Gastrocnemius medialis (tissue), 4 donors: ENCODE data around the gene TCF4. TPM values are rescaled to one million over a fixed set of nuclear protein-coding genes. Genes with fewer than 3 reads are reported as not detected.

ENCODE experiments used
- ATAC-seq, 2 donors: fragments of 150-250 bp; one replicate each; pipeline ENCODE4 v1.9.1; 2016
- DNase-seq, 2 donors: peaks; one replicate each; pipeline ENCODE4 v3.0.0-alpha.2; 2019
- H3K27ac ChIP-seq, 4 donors: fragments of 200-600 bp; sonication (generic); 1 replicate in 1 of 4; 2 replicates in 3 of 4; pipeline ENCODE4 v1.5.1; 2016 to 2018; ENCODE audit warnings: mild to moderate bottlenecking in 2 of 4, moderate library complexity in 1 of 4
- H3K27me3 ChIP-seq, 3 donors: fragments of 200-600 bp; sonication (generic) in 2 of 3; 1 replicate in 1 of 3; 2 replicates in 2 of 3; pipeline versions ENCODE4 v1.5.1 to v1.6.0; 2016 to 2019; ENCODE audit warnings: mild to moderate bottlenecking in 1 of 3, moderate library complexity in 1 of 3
- H3K36me3 ChIP-seq, 2 donors: fragments of 200-600 bp; sonication (generic) in 1 of 2; one replicate each; pipeline ENCODE4 v1.5.1; 2017 to 2018
- H3K4me1 ChIP-seq, 2 donors: fragments of 200-600 bp; sonication (generic) in 1 of 2; one replicate each; pipeline ENCODE4 v1.5.1; 2016 to 2017; ENCODE audit warnings: mild to moderate bottlenecking in 2 of 2
- H3K4me3 ChIP-seq, 4 donors: fragments of 200-600 bp; sonication (generic) in 3 of 4; 1 replicate in 1 of 4; 2 replicates in 3 of 4; pipeline ENCODE4 v1.5.1; 2016 to 2019; ENCODE audit warnings: mild to moderate bottlenecking in 2 of 4
- H3K9me3 ChIP-seq, 3 donors: fragments of 200-600 bp; sonication (generic) in 2 of 3; 1 replicate in 1 of 3; 2 replicates in 2 of 3; pipeline ENCODE4 v1.5.1; 2016 to 2019
- CTCF ChIP-seq, 5 experiments: fragments of 450-650 bp in 3 of 5; fragments of 200-600 bp in 2 of 5; sonication (generic) in 2 of 5; IDR thresholded peaks in 4 of 5; conservative IDR thresholded peaks in 1 of 5; 1 replicate in 4 of 5; 2 replicates in 1 of 5; pipeline ENCODE4 v1.5.1; 2016 to 2019; ENCODE audit warnings: antibody characterized with exemption in 5 of 5, mild to moderate bottlenecking in 3 of 5, moderate library complexity in 3 of 5
- POLR2A ChIP-seq, 2 donors: fragments of 450-650 bp; IDR thresholded peaks; one replicate each; pipeline ENCODE4 v1.6.1; 2017; ENCODE audit warnings: antibody characterized with exemption in 2 of 2, mild to moderate bottlenecking in 2 of 2, moderate library complexity in 2 of 2
- in situ Hi-C, 4 donors: fragments of 200-750 bp; cut with MboI; loops; one replicate each; pipeline versions ENCODE4 v1.15.0 to v1.8.0; 2017; ENCODE audit warnings: low sequenced_read_pairs in 4 of 4
- intact Hi-C: fragments of 100-400 bp; cut with DNase I; formaldehyde crosslinking; loops from one replicate; pipeline ENCODE4 v1.15.1; 2023; ENCODE audit warnings: low total_unique reads
- total RNA-seq, 4 donors: library from RNA; depleted of rRNA; stranded (reverse); fragments of >200 nt; gene quantifications; one replicate each; pipeline versions ENCODE4 v1.1.0 to v1.2.3, GENCODE V29; 2016

The TCF4 gene
- total RNA-seq, 4 donors from 2014 or later, result 40.3 to 60.6 (median 53.6) TPM

GRCh38 chr18:55419947-55420664, 167.9 kb downstream of the TCF4 start:
- Histone ChIP-seq H3K4me1 (peaks cover 48% of the 10 kb centered on the region in 2 donors), H3K27me3 (no peaks in the 10 kb centered on the region), H3K9me3 (no peaks in the 10 kb centered on the region), H3K4me3 (peak overlapping the region; percentile 50 to 52 (median 52)), H3K27ac (peak overlapping the region; percentile 73 to 92 (median 89)), H3K36me3 (no peaks in the 10 kb centered on the region)
- ATAC-seq (peak in 1 of 2 donors; percentile 21), DNase-seq (no peak)
- intact Hi-C loops, result loop anchor here (1.0 to 5.0 kb wide), 7 partner anchors 15 to 1157 kb away; partner anchors contain the start of gene TCF4
- in situ Hi-C loops, result loop anchor here (5.0 to 25.0 kb wide), 9 partner anchors 98 to 1155 kb away; partner anchors contain the start of gene TCF4 (in 2 of the 4)
- TF ChIP-seq CTCF (IDR thresholded peaks at IDR 0.05 in 4 of 5, conservative IDR thresholded peaks at IDR 0.05 in 1 of 5) (no peak), POLR2A (IDR thresholded peaks at IDR 0.05) (peak in 1 of 2 donors; percentile 30)

- H3K27ac ChIP-seq, result peak overlapping the region; percentile 73 to 92 (median 89)
- ATAC-seq (no peak), DNase-seq (peak in 1 of 2 donors; percentile 16)
- TF ChIP-seq POLR2A (IDR thresholded peaks at IDR 0.05), result no peak
- TF ChIP-seq CTCF (IDR thresholded peaks at IDR 0.05 in 4 of 5, conservative IDR thresholded peaks at IDR 0.05 in 1 of 5), result no peak
- H3K9me3 ChIP-seq, result no peaks in the 10 kb centered on the region
- intact Hi-C loops, result loop anchor here (5.0 kb wide), 2 partner anchors 182 to 1158 kb away; no protein-coding TSS in a partner anchor
- peak overlapping the region; percentile 50 to 52 (median 52) for H3K4me3 ChIP-seq
- H3K4me1 ChIP-seq, result peaks cover 55 to 56% of the 10 kb centered on the region in 2 donors
- in situ Hi-C loops, result loop anchor here (5.0 to 25.0 kb wide), 8 partner anchors 97 to 1155 kb away; no protein-coding TSS in a partner anchor
- H3K27me3 ChIP-seq, result no peaks in the 10 kb centered on the region
- no peaks in the 10 kb centered on the region for H3K36me3 ChIP-seq
Measured at GRCh38 chr18:55419132-55419946, 168.7 kb downstream of the TCF4 start.

- H3K36me3 ChIP-seq, result no peaks in the 10 kb centered on the region
- H3K9me3 ChIP-seq, result no peaks in the 10 kb centered on the region
- peaks cover 60 to 65% of the 10 kb centered on the region in 2 donors for H3K4me1 ChIP-seq
- ATAC-seq (no peak), DNase-seq (no peak)
- in situ Hi-C loops, result loop anchor here (5.0 to 25.0 kb wide), 8 partner anchors 96 to 1156 kb away; no protein-coding TSS in a partner anchor
- no peak for TF ChIP-seq CTCF (IDR thresholded peaks at IDR 0.05 in 4 of 5, conservative IDR thresholded peaks at IDR 0.05 in 1 of 5)
- no peak for TF ChIP-seq POLR2A (IDR thresholded peaks at IDR 0.05)
- H3K4me3 ChIP-seq, result no peak overlapping the region
- H3K27ac ChIP-seq, result peak overlapping the region; percentile 73 to 92 (median 89)
- intact Hi-C loops, result loop anchor here (5.0 kb wide), 2 partner anchors 181 to 1159 kb away; no protein-coding TSS in a partner anchor
- H3K27me3 ChIP-seq, result no peaks in the 10 kb centered on the region
Measured at GRCh38 chr18:55418439-55418838, 169.6 kb downstream of the TCF4 start.

- H3K9me3 ChIP-seq, result no peaks in the 10 kb centered on the region
- DNase-seq (no peak), ATAC-seq (no peak)
- in situ Hi-C loops, result loop anchor here (5.0 to 25.0 kb wide), 8 partner anchors 94 to 1158 kb away; no protein-coding TSS in a partner anchor
- H3K27ac ChIP-seq, result peak overlapping the region; percentile 73 to 92 (median 89)
- intact Hi-C loops, result loop anchor here (5.0 kb wide), 2 partner anchors 179 to 1161 kb away; no protein-coding TSS in a partner anchor
- H3K36me3 ChIP-seq, result no peaks in the 10 kb centered on the region
- H3K4me3 ChIP-seq, result peak overlapping the region in 1 of 4 donors; percentile 8
- H3K4me1 ChIP-seq, result peaks cover 60 to 69% of the 10 kb centered on the region in 2 donors
- no peaks in the 10 kb centered on the region for H3K27me3 ChIP-seq
- TF ChIP-seq POLR2A (IDR thresholded peaks at IDR 0.05) (no peak), CTCF (IDR thresholded peaks at IDR 0.05 in 4 of 5, conservative IDR thresholded peaks at IDR 0.05 in 1 of 5) (no peak)
Measured at GRCh38 chr18:55416791-55417190, 171.2 kb downstream of the TCF4 start.
